Spleen (tissue), 7 donors: Measurements from ENCODE around the gene ABHD6.

Source experiments
- CTCF ChIP-seq, 11 experiments: fragments of 200-600 bp in 7 of 11; fragments of 450-650 bp in 4 of 11; sonication (generic) in 4 of 11; IDR thresholded peaks in 8 of 11; conservative IDR thresholded peaks in 3 of 11; 1 replicate in 7 of 11; 2 replicates in 4 of 11; pipeline versions ENCODE4 v1.4.0 to v1.8.0; 2016 to 2021; ENCODE audit warnings: antibody characterized with exemption in 11 of 11, inconsistent platforms in 4 of 11, mild to moderate bottlenecking in 1 of 11
- POLR2A ChIP-seq, 3 donors: fragments of 450-650 bp; IDR thresholded peaks; one replicate each; pipeline ENCODE4 v1.5.1; 2017; ENCODE audit warnings: antibody characterized with exemption in 3 of 3, mild to moderate bottlenecking in 1 of 3
- POLR2AphosphoS5 ChIP-seq, 3 donors: sonication (generic); formaldehyde crosslinking; IDR thresholded peaks; one replicate each; pipeline ENCODE4 v1.5.1; 2017; ENCODE audit warnings: antibody characterized with exemption in 3 of 3
- donor health status: DM: no; HTN: no; CAD: no; lungs with moderate emphysema.
- donor health status: DM: no; HTN: no; CAD: no.
- donor health status: DM: no; HTN: no; CAD: no.

- TF ChIP-seq CTCF (IDR thresholded peaks at IDR 0.05 in 8 of 11, conservative IDR thresholded peaks at IDR 0.05 in 3 of 11) (peak in 2 of 11 experiments; percentile 12 to 14), POLR2A (IDR thresholded peaks at IDR 0.05) (no peak), POLR2AphosphoS5 (IDR thresholded peaks at IDR 0.05) (no peak)
These were observed 50.6 kb downstream of the ABHD6 start for GRCh38 chr3:58288011-58288728.
